Left ventricle myocardium inferior (tissue), 1 donor: ENCODE results near the gene STK17B. TPM values are rescaled to one million over a fixed set of nuclear protein-coding genes. Genes with fewer than 3 reads are reported as not detected.

ENCODE experiments used
- DNase-seq: peaks from one replicate; pipeline ENCODE4 v3.0.0-alpha.2; 2020
- H3K27ac ChIP-seq: fragments of 200-600 bp; replicated peaks from 2 replicates; pipeline ENCODE4 v1.8.0; 2021
- H3K27me3 ChIP-seq: fragments of 200-600 bp; 2 replicates; pipeline ENCODE4 v1.8.0; 2021; ENCODE audit warnings: low read depth
- H3K36me3 ChIP-seq: fragments of 200-600 bp; 2 replicates; pipeline ENCODE4 v1.8.0; 2021
- H3K4me1 ChIP-seq: fragments of 200-600 bp; 2 replicates; pipeline ENCODE4 v1.8.0; 2021
- H3K4me3 ChIP-seq: fragments of 200-600 bp; 2 replicates; pipeline ENCODE4 v1.8.0; 2021; ENCODE audit warnings: mild to moderate bottlenecking, moderate library complexity
- H3K9me3 ChIP-seq: fragments of 200-600 bp; replicated peaks from 2 replicates; pipeline ENCODE4 v1.8.0; 2021
- CTCF ChIP-seq: fragments of 200-600 bp; IDR thresholded peaks from 2 replicates; pipeline ENCODE4 v1.8.0; 2021; ENCODE audit warnings: antibody characterized with exemption, mild to moderate bottlenecking, borderline replicate concordance
- intact Hi-C: fragments of 100-400 bp; cut with micrococcal nuclease; formaldehyde crosslinking; loops from one replicate; pipeline ENCODE4 v1.11.0; 2022
- total RNA-seq: library from RNA; stranded (reverse); fragmentation: NEBNext Ultra II Directional; extraction: Animal tissue kit (Norgen Biotek cat#: 25700); gene quantifications from one replicate; pipeline ENCODE4 v1.2.1, GENCODE V29; 2021
- donor health status: DM: no; HTN: yes; CAD: no; lungs with severe emphysema.

STK17B gene
- total RNA-seq, 1 donor from 2014 or later = 4.9 TPM

- H3K36me3 ChIP-seq = peaks cover 62% of the 10 kb centered on the region
- intact Hi-C loops = no loop called here
- DNase-seq = no peak
Observed at GRCh38 chr2:196215376-196215775, 44.0 kb upstream of the STK17B start.

GRCh38 chr2:196214156-196214555 lies 42.8 kb upstream of the STK17B start:
- intact Hi-C loops = no loop called here
- DNase-seq = no peak

More at GRCh38 chr2:196215376-196215775, 44.0 kb upstream of the STK17B start:
- no peaks in the 10 kb centered on the region for H3K9me3 ChIP-seq
- H3K27ac ChIP-seq = no peak overlapping the region
- H3K4me3 ChIP-seq = no peak overlapping the region
- no peak for TF ChIP-seq CTCF
- H3K27me3 ChIP-seq = no peaks in the 10 kb centered on the region
- H3K4me1 ChIP-seq = no peaks in the 10 kb centered on the region

GRCh38 chr2:196213252-196213980 lies 42.0 kb upstream of the STK17B start:
- no peak for TF ChIP-seq CTCF
- no peaks in the 10 kb centered on the region for H3K27me3 ChIP-seq
- H3K9me3 ChIP-seq = no peaks in the 10 kb centered on the region
- H3K27ac ChIP-seq = no peak overlapping the region
- H3K4me1 ChIP-seq = peaks cover 11% of the 10 kb centered on the region
- H3K4me3 ChIP-seq = no peak overlapping the region
- intact Hi-C loops = no loop called here
- DNase-seq = no peak
- H3K36me3 ChIP-seq = peaks cover 55% of the 10 kb centered on the region

More at GRCh38 chr2:196214156-196214555, 42.8 kb upstream of the STK17B start:
- Histone ChIP-seq H3K27ac (no peak overlapping the region), H3K4me1 (peaks cover 4% of the 10 kb centered on the region), H3K36me3 (peaks cover 58% of the 10 kb centered on the region), H3K4me3 (no peak overlapping the region), H3K27me3 (no peaks in the 10 kb centered on the region), H3K9me3 (no peaks in the 10 kb centered on the region)
- TF ChIP-seq CTCF = no peak

- H3K9me3 ChIP-seq = no peaks in the 10 kb centered on the region
- H3K27ac ChIP-seq = peak overlapping the region; percentile 15
- H3K36me3 ChIP-seq = peaks cover 30% of the 10 kb centered on the region
- H3K4me3 ChIP-seq = no peak overlapping the region
- H3K27me3 ChIP-seq = no peaks in the 10 kb centered on the region
- intact Hi-C loops = no loop called here
- H3K4me1 ChIP-seq = peaks cover 21% of the 10 kb centered on the region
- no peak for DNase-seq
- TF ChIP-seq CTCF = no peak
Observed at GRCh38 chr2:196208915-196209314, 37.5 kb upstream of the STK17B start.

GRCh38 chr2:196206804-196207203 lies 35.4 kb upstream of the STK17B start:
- no peak for DNase-seq
- H3K27me3 ChIP-seq = no peaks in the 10 kb centered on the region
- H3K27ac ChIP-seq = peak overlapping the region; percentile 21
- intact Hi-C loops = no loop called here
- H3K9me3 ChIP-seq = no peaks in the 10 kb centered on the region
- no peak for TF ChIP-seq CTCF
- peaks cover 33% of the 10 kb centered on the region for H3K4me1 ChIP-seq
- H3K36me3 ChIP-seq = peaks cover 12% of the 10 kb centered on the region
- no peak overlapping the region for H3K4me3 ChIP-seq
